ENCODE data around the gene PPP2R5E.
A peak's percentile ranks its signal among the peaks of the same experiment; 100 is the strongest.
"Not testable (repeated sequence)": the region's sequence is repeated elsewhere in the genome, so short reads cannot be mapped to it uniquely, and the experiment has no call there.

PPP2R5E gene

DNA sequence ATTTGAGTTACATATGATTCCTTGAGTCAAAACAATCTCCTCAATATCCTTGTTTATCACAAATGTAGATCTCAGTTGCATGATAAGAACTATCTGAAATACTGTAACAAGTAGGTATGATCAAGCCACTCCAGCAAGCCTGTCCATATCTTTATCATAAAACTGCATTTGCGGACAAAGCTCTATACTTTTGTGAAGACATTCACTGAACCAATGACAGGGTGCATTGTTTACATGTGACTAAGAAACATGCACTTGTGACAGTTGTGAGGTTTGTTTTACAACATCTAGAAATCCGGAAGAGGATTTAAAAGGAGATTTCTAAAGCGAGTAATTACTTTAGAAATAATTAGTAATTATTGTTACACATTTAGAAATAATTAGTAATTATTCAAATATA lies 111.7 kb downstream of the PPP2R5E start:
- DNase-seq = no peak

GRCh38 chr14:63428486-63428885 lies 114.7 kb downstream of the PPP2R5E start:
- DNase-seq = no peak

DNA sequence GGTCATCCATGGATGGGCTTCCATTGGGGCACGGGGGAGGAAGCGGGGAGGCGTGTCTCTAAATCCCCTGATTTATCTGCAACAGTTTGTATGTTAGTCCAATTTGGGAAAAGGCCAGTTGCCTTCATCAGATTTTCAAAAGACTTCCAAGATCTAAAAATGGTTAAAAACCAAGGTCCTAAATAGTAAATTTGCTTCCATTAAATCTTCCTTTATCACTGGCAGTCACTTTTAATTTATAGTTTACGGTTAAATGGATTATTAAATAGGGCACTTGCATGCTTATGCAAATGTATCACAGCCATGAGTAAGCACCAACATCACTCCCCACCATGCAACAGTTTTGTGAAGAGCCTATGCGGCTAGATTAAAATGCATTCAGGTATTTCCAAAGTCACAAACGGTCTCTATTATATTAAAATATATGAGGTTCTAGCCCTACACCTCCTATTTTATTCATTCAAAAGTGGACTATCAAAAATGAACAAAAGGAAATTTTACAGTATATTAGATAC lies 116.3 kb downstream of the PPP2R5E start:
- DNase-seq = no peak

DNA sequence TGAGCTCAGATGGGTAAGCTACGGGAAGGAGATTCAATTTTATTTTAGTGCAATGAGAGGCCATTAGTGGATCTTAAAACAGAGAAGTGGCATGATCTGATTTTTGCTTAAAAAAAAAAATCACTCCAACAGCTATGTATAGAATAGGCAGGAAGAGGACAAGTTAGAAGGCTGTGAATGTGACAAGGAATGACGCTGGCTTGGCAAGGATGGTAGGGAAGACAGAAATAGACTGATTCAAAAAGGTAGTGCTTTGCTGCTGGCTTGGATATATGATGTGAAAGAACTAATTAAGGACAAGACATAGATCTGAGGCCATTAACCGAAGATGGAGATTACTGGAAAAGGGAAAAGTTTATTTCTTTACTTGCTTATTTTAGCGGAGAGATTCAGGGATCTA lies 119.3 kb downstream of the PPP2R5E start:
- DNase-seq = no peak

DNA sequence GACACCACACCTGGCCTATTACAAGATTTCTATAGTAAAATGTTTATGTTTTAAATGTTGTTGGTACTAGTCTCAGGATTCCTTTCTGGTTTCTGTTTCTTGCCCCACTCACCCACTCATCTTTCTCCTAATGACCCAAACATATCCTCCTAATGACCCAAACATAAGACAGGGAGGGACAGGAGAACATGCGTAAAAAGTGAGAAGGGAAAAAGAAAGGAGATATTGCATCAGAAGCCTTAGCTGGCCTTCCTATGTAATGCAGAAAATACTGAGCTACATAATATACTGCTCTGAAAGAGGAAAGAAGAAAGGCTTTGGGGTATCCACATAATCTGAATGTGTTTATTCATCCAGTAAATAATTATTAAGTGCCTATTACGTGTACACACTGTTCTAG lies 119.8 kb downstream of the PPP2R5E start:
- DNase-seq = no peak

DNA sequence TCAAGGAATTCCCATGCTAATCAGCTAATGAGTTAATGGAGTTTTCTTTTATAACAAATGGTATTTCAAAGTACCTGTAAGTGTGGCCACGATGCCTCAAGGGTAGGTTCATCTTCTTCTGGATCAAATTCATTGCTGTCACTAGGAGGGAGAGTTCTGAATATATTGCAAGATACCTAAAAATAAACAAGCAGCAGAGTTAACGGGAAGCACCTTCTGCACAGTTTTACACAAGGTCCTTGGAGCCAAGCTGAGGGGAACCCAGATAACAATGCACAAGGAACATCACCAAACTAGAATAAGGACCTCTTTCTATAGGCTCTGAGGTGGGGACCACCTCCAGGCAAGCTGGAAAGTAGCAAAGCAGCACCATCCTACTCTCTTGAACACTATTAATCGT lies 121.3 kb downstream of the PPP2R5E start:
- DNase-seq = no peak

DNA sequence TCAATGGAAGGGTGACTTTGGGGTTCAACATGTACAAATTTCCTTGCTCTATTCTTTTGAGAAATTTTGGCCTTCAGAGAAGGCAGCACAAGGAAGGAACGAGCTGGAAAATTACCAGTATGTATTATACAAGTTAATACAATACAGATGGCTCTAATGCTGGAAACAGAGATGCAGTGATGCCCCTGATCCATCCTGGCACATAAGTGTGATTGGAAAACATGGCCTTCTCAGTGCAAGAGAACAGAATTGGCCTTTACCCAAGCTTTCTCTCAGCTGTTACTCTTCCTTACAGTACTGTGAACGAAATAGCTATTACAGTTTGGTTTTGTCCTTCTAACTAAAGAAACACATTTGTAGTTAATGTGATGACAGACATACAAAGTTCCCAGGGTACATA lies 122.0 kb downstream of the PPP2R5E start:
- DNase-seq = no peak

DNA sequence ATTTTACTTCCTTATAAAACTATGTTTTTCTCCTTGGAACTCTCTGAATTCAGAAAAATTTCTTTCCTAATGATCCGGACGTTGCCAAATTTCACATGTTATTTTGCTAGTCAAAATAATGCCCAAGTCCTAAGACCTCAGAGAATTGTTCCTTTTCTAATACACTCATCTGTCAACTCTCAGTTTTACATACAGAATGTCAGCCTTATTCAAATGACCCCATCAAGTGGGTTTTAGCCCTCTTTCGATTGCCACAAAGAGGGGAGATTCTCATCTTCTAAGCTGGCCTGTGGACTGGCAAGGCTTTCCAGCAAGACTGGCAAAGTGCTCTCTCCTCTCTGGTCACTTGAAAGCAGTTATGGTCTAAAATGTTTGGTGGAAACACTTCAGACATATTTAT lies 125.2 kb downstream of the PPP2R5E start:
- DNase-seq = no peak

GRCh38 chr14:63413009-63413408 lies 130.2 kb downstream of the PPP2R5E start:
- no peak for DNase-seq

DNA sequence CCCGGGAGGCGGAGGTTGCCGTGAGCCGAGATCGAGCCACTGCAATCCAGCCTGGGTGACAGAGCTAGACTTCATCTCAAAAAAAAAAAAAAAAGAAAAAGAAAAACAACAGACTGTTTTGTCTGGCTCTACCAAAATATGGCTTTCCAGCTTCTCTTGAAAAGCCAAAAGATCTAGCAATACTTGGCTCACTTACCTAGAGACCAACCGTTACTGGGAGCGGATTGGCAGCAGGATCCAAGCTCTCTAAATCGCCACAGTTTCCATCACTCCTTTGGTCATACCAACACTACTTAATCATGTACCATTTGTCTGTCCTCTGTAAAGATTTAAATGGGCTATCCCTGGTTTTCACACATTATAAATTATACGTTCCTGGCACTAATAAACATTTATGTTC lies 136.8 kb downstream of the PPP2R5E start:
- DNase-seq = no peak

DNA sequence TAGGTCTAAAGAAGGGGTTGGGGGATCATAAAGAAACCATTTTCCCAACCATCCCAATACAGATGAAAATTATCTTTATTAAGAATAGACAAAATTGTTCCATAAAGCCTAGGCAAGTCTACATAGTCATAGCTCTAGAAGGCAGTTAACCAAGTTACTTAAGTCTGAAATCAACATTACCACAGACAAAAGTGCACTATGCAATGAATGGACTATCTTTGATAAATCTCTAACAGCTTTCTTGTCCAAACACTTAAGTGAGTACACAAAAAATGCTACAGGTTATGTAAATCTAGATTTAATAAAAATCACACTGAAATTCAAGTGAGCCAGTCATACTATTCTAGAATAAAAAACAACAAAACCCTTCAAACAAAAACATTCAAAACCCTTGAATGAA lies 137.5 kb downstream of the PPP2R5E start:
- no peak for DNase-seq

DNA sequence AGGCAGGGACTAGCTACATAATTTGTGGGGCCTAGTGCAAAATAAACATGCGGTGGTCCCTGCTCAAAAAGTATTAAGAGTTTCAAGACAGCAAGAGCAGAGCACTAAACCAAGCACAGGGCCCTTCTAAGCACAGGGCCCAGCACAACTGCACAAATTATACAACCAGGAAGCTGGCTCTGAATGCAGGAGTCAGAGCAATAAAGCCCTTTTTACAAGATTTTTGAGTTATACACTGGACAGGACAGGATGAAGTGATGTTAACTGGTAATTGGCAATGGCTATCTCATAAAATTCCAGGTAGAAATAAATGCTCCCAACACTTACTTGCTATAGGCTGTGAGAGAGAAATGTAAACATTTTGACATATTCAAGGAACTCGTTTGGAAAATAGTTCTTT lies 138.3 kb downstream of the PPP2R5E start:
- DNase-seq = no peak

GRCh38 chr14:63401646-63402045 lies 141.5 kb downstream of the PPP2R5E start:
- DNase-seq = no peak

GRCh38 chr14:63398952-63399351 lies 144.2 kb downstream of the PPP2R5E start:
- no peak for DNase-seq

DNA sequence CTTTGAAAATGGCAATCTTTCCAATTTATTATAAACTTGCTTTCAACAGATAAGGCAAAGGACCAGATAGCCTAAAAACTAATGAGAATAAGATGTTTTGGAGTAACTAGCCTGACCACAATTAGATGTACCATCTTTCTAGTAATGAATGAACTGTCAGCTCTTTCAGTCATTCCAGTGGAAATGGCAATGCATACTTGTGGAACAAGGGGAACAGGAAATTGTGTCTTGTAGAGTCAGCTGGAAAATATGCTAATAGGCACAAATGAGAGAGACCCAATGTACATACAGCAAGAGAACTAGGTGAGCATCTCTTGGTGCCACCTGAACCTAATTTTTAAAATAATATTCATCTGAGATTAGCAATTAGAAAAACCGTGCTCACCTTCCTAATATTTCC lies 148.3 kb downstream of the PPP2R5E start:
- no peak for DNase-seq

- DNase-seq = no peak
These were observed 148.7 kb downstream of the PPP2R5E start for GRCh38 chr14:63394432-63394831.

GRCh38 chr14:63393012-63393411 lies 150.2 kb downstream of the PPP2R5E start:
- no peak for DNase-seq

DNA sequence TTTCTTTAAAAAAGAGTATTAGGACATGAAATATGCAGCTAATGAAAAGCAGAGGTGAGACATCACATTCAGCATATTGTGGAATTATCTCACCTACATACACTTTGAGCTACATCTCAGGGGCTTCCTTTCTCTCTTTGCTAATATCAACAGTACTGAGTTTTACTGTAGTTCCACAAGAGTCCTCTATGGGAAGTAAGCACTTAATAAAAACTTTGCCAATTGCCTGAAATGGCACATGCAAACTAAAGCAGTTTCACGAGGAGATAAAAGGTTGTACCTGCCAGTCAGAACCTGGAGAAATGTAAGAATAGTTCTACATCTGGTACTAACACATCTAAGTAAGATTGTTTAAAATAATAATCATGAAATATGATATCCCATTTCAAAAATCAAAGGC lies 150.9 kb downstream of the PPP2R5E start:
- no peak for DNase-seq

GRCh38 chr14:63388766-63389431 lies 154.3 kb downstream of the PPP2R5E start:
- DNase-seq = peak; percentile 47

DNA sequence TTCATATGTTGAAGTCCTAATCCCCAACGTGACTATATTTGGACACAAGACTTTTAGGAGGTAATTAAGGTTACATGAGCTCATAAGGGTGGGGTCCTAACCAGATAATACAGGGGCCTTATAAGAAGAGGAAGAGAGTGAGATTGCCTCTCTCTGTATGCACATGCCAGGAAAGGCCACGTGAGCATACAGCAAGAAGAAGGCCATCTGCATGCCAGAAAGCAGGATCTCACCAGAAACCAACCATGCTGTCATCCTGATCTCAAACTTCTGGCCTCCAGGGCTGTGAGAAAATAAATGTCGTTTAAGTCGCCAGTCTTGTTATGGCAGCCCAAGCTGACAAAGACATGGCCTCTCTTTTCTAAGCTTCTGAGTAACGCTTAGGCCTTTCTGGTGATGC lies 155.5 kb downstream of the PPP2R5E start:
- DNase-seq = no peak

GRCh38 chr14:63383776-63384367 lies 159.3 kb downstream of the PPP2R5E start:
- no peak for DNase-seq

GRCh38 chr14:63378444-63378843 lies 164.7 kb downstream of the PPP2R5E start:
- DNase-seq = no peak

DNA sequence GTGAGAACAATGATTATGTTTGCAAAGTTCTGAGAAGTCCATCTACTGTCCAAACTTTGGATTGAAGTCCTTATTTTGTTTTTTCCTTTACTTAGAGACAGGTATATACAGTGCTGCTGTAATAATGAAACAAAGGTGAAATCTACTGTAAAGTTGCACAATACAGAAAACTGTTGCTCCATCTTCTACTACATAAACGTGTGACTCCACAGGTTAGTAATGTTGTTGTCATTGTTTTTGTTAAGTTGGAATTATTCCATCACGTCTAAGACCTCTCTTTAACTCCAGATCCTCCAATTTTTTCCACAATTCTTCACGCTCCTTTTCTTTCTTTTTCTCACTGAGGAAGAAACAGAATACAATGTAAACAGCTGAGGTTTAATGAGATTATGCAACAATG lies 167.4 kb downstream of the PPP2R5E start:
- DNase-seq = no peak

DNA sequence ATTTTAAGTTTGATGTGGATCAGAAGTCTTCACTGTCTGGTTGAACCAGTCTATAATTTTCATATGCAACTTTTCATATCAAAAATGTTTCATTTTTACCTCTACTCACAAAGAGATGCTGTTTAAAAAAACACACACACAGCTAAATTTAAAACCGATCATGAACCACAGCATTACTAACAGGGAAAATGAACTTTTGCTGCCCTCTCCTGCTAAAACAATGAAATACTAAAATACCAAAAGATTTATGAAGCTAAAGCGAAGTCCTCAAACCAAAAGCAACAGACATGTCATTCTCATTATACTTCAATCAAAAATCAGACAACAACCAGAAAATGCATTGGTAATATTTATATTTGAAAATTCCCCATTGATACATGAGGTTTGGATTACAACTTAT lies 171.6 kb downstream of the PPP2R5E start:
- DNase-seq = not testable (repeated sequence)

- DNase-seq = no peak
These were observed 172.1 kb downstream of the PPP2R5E start for GRCh38 chr14:63371033-63371432.

All from NCI-H2171 treated with DMSO at 0.1 percent for 48 hours (cell line).